ENCODE measurements around the gene PSENEN. TPM values are rescaled to one million over a fixed set of nuclear protein-coding genes. Genes with fewer than 3 reads are reported as not detected.

The PSENEN gene
- total RNA-seq, 1 donor = 11.6 TPM

DNA sequence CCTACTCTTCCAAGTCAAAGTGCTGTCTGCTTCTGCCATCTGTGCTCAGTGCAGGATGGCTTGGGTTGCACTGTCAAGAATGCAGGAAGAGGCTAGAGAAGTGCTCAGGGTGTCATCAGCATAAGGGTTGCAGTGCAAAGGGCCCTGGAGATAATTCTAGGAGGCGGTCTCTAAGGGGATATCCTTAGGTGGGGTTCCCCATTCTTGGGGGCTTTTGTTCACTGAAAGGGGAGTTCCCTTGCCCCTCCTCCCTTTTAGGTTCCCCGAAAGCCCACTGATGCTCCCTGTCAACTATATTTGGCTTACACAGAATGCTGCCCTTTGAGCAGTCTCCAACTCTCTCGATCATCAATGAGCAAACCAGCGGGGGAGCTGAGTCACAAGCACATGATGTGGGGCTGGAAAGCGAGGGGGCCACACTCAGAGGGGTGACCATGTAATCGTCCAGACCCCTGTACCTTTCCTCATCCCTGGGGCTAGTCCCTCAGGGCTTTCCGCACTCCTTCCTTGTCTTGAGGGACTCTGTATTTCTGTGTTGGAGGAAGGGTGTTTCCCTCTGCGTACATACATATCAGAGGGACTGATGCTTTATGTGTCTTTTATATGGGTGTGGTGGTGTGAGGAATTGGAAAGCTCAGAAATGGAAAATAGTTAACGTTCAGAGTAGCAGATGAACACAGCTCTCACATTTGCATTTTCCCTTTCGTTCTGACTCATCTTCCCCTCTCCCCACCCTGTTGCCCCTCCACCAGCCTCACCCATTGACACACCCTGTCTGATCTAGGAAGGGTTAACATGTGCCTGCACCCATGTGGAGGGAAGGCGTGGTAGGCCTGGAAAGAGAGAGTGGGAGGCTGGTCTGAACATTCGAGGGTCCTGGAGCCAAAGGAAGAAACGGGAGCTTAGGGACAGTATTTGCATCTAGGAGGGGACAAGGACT lies 34.4 kb upstream of the PSENEN start:
- H3K36me3 ChIP-seq (ENCODE audit: insufficient read depth, low read length) = no peaks in the 10 kb centered on the region
- H4K20me1 ChIP-seq (ENCODE audit: insufficient read depth, low read length) = no peaks in the 10 kb centered on the region
- TF ChIP-seq, protein P1, sequence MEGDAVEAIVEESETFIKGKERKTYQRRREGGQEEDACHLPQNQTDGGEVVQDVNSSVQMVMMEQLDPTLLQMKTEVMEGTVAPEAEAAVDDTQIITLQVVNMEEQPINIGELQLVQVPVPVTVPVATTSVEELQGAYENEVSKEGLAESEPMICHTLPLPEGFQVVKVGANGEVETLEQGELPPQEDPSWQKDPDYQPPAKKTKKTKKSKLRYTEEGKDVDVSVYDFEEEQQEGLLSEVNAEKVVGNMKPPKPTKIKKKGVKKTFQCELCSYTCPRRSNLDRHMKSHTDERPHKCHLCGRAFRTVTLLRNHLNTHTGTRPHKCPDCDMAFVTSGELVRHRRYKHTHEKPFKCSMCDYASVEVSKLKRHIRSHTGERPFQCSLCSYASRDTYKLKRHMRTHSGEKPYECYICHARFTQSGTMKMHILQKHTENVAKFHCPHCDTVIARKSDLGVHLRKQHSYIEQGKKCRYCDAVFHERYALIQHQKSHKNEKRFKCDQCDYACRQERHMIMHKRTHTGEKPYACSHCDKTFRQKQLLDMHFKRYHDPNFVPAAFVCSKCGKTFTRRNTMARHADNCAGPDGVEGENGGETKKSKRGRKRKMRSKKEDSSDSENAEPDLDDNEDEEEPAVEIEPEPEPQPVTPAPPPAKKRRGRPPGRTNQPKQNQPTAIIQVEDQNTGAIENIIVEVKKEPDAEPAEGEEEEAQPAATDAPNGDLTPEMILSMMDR (IDR thresholded peaks at IDR 0.05; ENCODE audit: extremely low read depth, low read depth, low read length) = no peak
- no peak overlapping the region for H2AFZ ChIP-seq (ENCODE audit: low read length)
- no peaks in the 10 kb centered on the region for H3K9me3 ChIP-seq (ENCODE audit: low read depth, low read length)
- peaks cover 5% of the 10 kb centered on the region for H3K4me1 ChIP-seq (ENCODE audit: insufficient read depth, low read length)
- no peak overlapping the region for H3K27ac ChIP-seq (ENCODE audit: low read depth, low read length)
- peaks cover 4% of the 10 kb centered on the region for H3K79me2 ChIP-seq (ENCODE audit: insufficient read depth, low read length)
- H3K27me3 ChIP-seq (ENCODE audit: insufficient read depth, low read length) = no peaks in the 10 kb centered on the region
- peak; percentile 75 for DNase-seq (ENCODE audit: insufficient read length, low spot score, missing footprints)
- H3K4me2 ChIP-seq (ENCODE audit: insufficient read depth, low read length) = no peak overlapping the region
- H3K4me3 ChIP-seq (ENCODE audit: insufficient read depth, low read length) = no peak overlapping the region

DNA sequence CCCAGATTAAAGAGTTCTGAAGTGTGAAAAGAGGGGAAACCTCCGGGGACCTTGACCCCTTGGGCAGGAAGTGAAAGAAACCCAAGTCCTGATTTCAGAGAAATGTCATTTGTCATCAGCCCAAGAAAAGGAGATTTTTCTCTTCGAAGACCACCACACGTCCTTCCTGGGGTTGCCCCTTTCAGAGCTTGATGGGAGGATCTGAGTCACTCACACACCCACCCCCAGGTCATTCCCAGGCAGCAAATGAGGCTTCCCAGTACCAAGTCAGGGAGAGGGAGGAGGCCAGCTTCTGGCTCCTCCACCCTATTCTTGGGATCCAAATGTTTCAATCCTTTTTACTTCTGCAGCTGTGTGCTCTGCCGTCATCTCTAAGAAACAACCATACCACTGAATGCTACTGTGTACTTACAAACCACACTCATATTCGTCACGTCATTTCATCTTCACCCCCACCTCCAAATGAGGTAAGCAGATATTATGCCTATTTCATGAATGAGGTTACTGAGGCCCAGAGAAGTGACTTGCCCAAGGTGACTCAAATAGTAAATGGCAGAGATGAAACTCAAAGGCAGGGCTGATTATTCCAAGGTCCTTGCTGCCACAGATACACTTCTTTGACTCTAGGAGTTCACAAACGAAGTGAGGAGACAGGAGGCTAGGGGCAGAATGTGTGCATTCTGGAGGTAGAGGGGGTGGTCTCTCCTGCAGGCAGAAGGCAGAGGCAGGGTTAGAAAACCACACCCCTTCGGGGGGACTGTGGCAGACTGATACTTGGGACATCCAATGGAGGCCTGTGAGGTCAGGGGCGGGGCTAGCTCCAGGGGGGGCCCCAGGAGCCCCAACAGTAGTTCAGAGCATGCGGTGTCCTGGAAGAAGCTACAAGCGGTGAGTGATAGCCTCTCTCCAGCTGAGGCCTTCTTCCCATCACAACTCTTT lies 32.6 kb upstream of the PSENEN start:
- Histone ChIP-seq H3K27me3 (ENCODE audit: insufficient read depth, low read length) (no peaks in the 10 kb centered on the region), H3K4me2 (ENCODE audit: insufficient read depth, low read length) (no peak overlapping the region), H3K27ac (ENCODE audit: low read depth, low read length) (no peak overlapping the region), H3K4me3 (ENCODE audit: insufficient read depth, low read length) (no peak overlapping the region), H2AFZ (ENCODE audit: low read length) (no peak overlapping the region), H4K20me1 (ENCODE audit: insufficient read depth, low read length) (no peaks in the 10 kb centered on the region), H3K9me3 (ENCODE audit: low read depth, low read length) (no peaks in the 10 kb centered on the region), H3K4me1 (ENCODE audit: insufficient read depth, low read length) (peaks cover 10% of the 10 kb centered on the region), H3K79me2 (ENCODE audit: insufficient read depth, low read length) (peaks cover 4% of the 10 kb centered on the region), H3K36me3 (ENCODE audit: insufficient read depth, low read length) (no peaks in the 10 kb centered on the region)
- TF ChIP-seq, protein P1 (IDR thresholded peaks at IDR 0.05; ENCODE audit: extremely low read depth, low read depth, low read length) = no peak
- peak; percentile 35 for DNase-seq (ENCODE audit: insufficient read length, low spot score, missing footprints)

DNA sequence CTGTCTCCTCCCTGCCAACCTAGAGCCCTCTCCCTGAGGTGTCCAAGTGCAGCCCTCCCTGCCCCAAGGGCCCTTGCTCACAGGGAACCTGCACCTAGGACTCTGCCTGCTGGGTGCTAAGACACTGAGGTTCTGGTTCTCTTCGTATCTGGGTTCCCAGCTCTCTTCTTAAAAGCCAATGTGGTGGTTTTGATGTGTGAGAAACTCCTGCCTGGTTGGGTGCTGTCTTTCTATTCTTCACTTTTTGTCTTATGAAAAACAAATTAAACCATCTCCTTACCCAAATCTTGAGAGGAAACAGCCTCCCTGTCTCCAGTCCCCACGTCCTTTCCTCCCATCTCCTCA lies 32.0 kb upstream of the PSENEN start:
- Histone ChIP-seq H3K79me2 (ENCODE audit: insufficient read depth, low read length) (peaks cover 8% of the 10 kb centered on the region), H3K4me3 (ENCODE audit: insufficient read depth, low read length) (no peak overlapping the region), H4K20me1 (ENCODE audit: insufficient read depth, low read length) (peaks cover under 1% of the 10 kb centered on the region)

More for the DNA sequence above, 32.0 kb upstream of the PSENEN start:
- Histone ChIP-seq H3K4me2 (ENCODE audit: insufficient read depth, low read length) (no peak overlapping the region), H3K36me3 (ENCODE audit: insufficient read depth, low read length) (no peaks in the 10 kb centered on the region), H3K27ac (ENCODE audit: low read depth, low read length) (no peak overlapping the region), H3K27me3 (ENCODE audit: insufficient read depth, low read length) (no peaks in the 10 kb centered on the region), H3K4me1 (ENCODE audit: insufficient read depth, low read length) (peaks cover 10% of the 10 kb centered on the region), H2AFZ (ENCODE audit: low read length) (no peak overlapping the region), H3K9me3 (ENCODE audit: low read depth, low read length) (no peaks in the 10 kb centered on the region)
- no peak for DNase-seq (ENCODE audit: insufficient read length, low spot score, missing footprints)
- TF ChIP-seq, protein P1 (IDR thresholded peaks at IDR 0.05; ENCODE audit: extremely low read depth, low read depth, low read length) = no peak
